Stomach (tissue), 9 donors: ENCODE results near the gene NFATC2. TPM values are rescaled to one million over a fixed set of nuclear protein-coding genes. Genes with fewer than 3 reads are reported as not detected.

Source experiments
- DNase-seq, 2 donors: peaks; one replicate each; pipeline versions ENCODE4 v3.0.0 to v3.0.0-alpha.2; 2013 to 2019
- H3K27ac ChIP-seq, 5 donors: fragments of 200-600 bp in 4 of 5; sonication (generic) in 4 of 5; one replicate each; pipeline ENCODE4 v1.5.1; 2013 to 2019; ENCODE audit warnings: mild to moderate bottlenecking in 1 of 5, moderate library complexity in 1 of 5
- H3K27me3 ChIP-seq, 3 donors: fragments of 200-600 bp; sonication (generic); one replicate each; pipeline ENCODE4 v1.5.1; 2017 to 2019; ENCODE audit warnings: mixed run types in 1 of 3
- H3K36me3 ChIP-seq, 4 donors: fragments of 200-600 bp; sonication (generic); 1 replicate in 3 of 4; 2 replicates in 1 of 4; pipeline ENCODE4 v1.5.1; 2016 to 2019
- H3K4me1 ChIP-seq, 4 donors: fragments of 200-600 bp; sonication (generic); one replicate each; pipeline ENCODE4 v1.5.1; 2016 to 2019
- H3K4me3 ChIP-seq, 4 donors: fragments of 200-600 bp; sonication (generic) in 3 of 4; one replicate each; pipeline ENCODE4 v1.5.1; 2016 to 2019; ENCODE audit warnings: mild to moderate bottlenecking in 1 of 4
- H3K9me3 ChIP-seq, 4 donors: fragments of 200-600 bp; sonication (generic); one replicate each; pipeline ENCODE4 v1.5.1; 2016 to 2019
- CTCF ChIP-seq, 7 experiments: fragments of 450-650 bp in 4 of 7; fragments of 200-600 bp in 3 of 7; sonication (generic) in 3 of 7; IDR thresholded peaks; one replicate each; pipeline ENCODE4 v1.5.1; 2016 to 2019; ENCODE audit warnings: antibody characterized with exemption in 7 of 7, control low read depth in 2 of 7, mild to moderate bottlenecking in 1 of 7
- EP300 ChIP-seq: sonication (generic); formaldehyde crosslinking; IDR thresholded peaks from one replicate; pipeline ENCODE4 v1.6.1; 2017; ENCODE audit warnings: antibody characterized with exemption
- POLR2A ChIP-seq, 4 donors: fragments of 450-650 bp; IDR thresholded peaks; one replicate each; pipeline ENCODE4 v1.6.1; 2016; ENCODE audit warnings: antibody characterized with exemption in 4 of 4, control low read depth in 2 of 4, mild to moderate bottlenecking in 1 of 4, moderate library complexity in 1 of 4
- POLR2AphosphoS5 ChIP-seq, 3 donors: sonication (generic); formaldehyde crosslinking; IDR thresholded peaks; one replicate each; pipeline ENCODE4 v1.6.1; 2016; ENCODE audit warnings: antibody characterized with exemption in 3 of 3
- WGBS, 5 donors: extraction: QIAGEN DNeasy Blood & Tissue Kit in 3 of 5; methylation state at CpG; one replicate each; pipeline versions ENCODE4 v1.1.5 to v1.1.7; 2013 to 2018; 5-methylcytosine and 5-hydroxymethylcytosine counted together
- intact Hi-C: fragments of 100-400 bp; cut with DNase I; formaldehyde crosslinking; loops from one replicate; pipeline ENCODE4 v1.15.1; 2023; ENCODE audit warnings: low total_unique reads
- polyA plus RNA-seq, 3 donors: library from polyadenylated mRNA; stranded (reverse); fragments of 200-250 nt; gene quantifications; one replicate each; pipeline ENCODE4 v1.2.3, GENCODE V29; 2013
- total RNA-seq, 5 donors: library from RNA; depleted of rRNA; stranded (reverse); fragments of >200 nt; gene quantifications; one replicate each; pipeline versions ENCODE4 v1.1.0 to v1.2.3, GENCODE V29; 2014 to 2016
- donor health status: healthy with polysubstance abuse.
- donor health status: Bipolar disorder and iron deficiency.
- donor health status: healthy.

NFATC2 gene
- total and polyA plus RNA-seq, 8 donors = 1.4 to 31.9 (median 8.6) TPM

DNA sequence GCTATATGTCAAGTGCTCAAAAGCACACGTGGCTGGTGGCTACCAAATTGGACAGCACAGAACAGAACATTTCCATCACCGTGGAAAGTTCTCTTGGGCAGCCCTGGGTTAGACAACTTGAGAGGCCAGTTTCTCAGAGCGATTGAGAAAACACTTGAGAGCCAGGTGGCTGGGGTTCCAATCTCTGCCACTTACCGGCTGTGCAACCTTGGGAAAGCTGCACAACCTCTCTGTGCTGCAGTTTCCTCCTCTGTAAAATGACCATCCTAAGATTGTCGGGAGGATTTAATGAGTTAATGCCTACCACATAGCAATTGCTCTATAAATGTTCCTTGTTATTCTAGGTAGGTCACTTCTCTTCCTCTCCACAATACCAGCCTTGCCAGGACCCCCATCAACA is 25.1 kb upstream of the NFATC2 start:
- Histone ChIP-seq H3K9me3 (no peaks in the 10 kb centered on the region), H3K4me1 (peaks cover 13 to 19% (median 16%) of the 10 kb centered on the region in 4 donors), H3K27me3 (peaks cover 0 to 25% (median 14%) of the 10 kb centered on the region in 3 donors), H3K27ac (no peak overlapping the region), H3K4me3 (no peak overlapping the region), H3K36me3 (no peaks in the 10 kb centered on the region)
- 87 to 90% (median 89%) methylated on average over 5 of the region's 5 CpGs for WGBS, 5 donors
- DNase-seq = no peak
- TF ChIP-seq POLR2AphosphoS5 (IDR thresholded peaks at IDR 0.05) (no peak), CTCF (IDR thresholded peaks at IDR 0.05) (no peak), POLR2A (IDR thresholded peaks at IDR 0.05) (no peak), EP300 (no peak)
- intact Hi-C loops = no loop called here

DNA sequence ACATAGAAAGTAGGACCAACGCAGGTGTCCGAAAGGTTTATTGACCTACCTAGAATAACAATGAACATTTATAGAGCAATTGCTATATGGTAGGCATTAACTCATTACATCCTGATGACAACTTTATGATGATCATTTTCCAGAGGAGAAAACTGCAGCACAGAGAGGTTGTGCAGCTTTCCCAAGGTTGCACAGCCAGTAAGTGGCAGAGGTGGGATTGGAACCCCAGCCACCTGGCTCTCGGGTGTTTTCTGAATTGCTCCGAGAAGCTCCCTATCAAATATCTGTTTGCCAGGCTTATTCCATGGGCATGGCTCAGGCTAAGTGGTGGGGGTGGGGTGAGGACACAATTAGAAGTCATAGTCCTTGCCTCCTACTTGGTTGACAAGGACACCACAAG is 24.1 kb upstream of the NFATC2 start:
- H3K4me3 ChIP-seq = no peak overlapping the region
- no peak overlapping the region for H3K27ac ChIP-seq
- H3K27me3 ChIP-seq = peaks cover 0 to 35% (median 21%) of the 10 kb centered on the region in 3 donors
- no peaks in the 10 kb centered on the region for H3K9me3 ChIP-seq
- intact Hi-C loops = no loop called here
- no peak for TF ChIP-seq POLR2AphosphoS5 (IDR thresholded peaks at IDR 0.05)
- WGBS, 5 donors = 81 to 93% (median 88%) methylated on average over 4 of the region's 4 CpGs
- H3K36me3 ChIP-seq = no peaks in the 10 kb centered on the region
- DNase-seq = no peak
- H3K4me1 ChIP-seq = peaks cover 20 to 30% (median 27%) of the 10 kb centered on the region in 4 donors

GRCh38 chr20:51565298-51566144 is 23.0 kb upstream of the NFATC2 start:
- H3K27ac ChIP-seq = peak overlapping the region in 2 of 5 donors; percentile 11 to 27
- peaks cover 30 to 40% (median 38%) of the 10 kb centered on the region in 4 donors for H3K4me1 ChIP-seq
- DNase-seq = no peak
- H3K9me3 ChIP-seq = no peaks in the 10 kb centered on the region
- intact Hi-C loops = no loop called here
- 61 to 74% (median 65%) methylated on average over 14 of the region's 14 CpGs for WGBS, 5 donors
- no peaks in the 10 kb centered on the region for H3K36me3 ChIP-seq
- H3K27me3 ChIP-seq = peaks cover 0 to 43% (median 24%) of the 10 kb centered on the region in 3 donors
- TF ChIP-seq CTCF (IDR thresholded peaks at IDR 0.05) (no peak), POLR2A (IDR thresholded peaks at IDR 0.05) (no peak), EP300 (no peak), POLR2AphosphoS5 (IDR thresholded peaks at IDR 0.05) (no peak)
- H3K4me3 ChIP-seq = no peak overlapping the region

- peaks cover 34 to 44% (median 40%) of the 10 kb centered on the region in 4 donors for H3K4me1 ChIP-seq
- peak overlapping the region in 4 of 5 donors; percentile 81 to 90 (median 87) for H3K27ac ChIP-seq
- H3K4me3 ChIP-seq = peak overlapping the region; percentile 44 to 60 (median 48)
- H3K36me3 ChIP-seq = no peaks in the 10 kb centered on the region
- intact Hi-C loops = no loop called here
- H3K9me3 ChIP-seq = no peaks in the 10 kb centered on the region
- 24 to 32% (median 29%) methylated on average over 13 to 15 of the region's 15 CpGs for WGBS, 5 donors
- no peak for TF ChIP-seq POLR2A (IDR thresholded peaks at IDR 0.05)
- no peak for TF ChIP-seq CTCF (IDR thresholded peaks at IDR 0.05)
- no peak for TF ChIP-seq POLR2AphosphoS5 (IDR thresholded peaks at IDR 0.05)
- TF ChIP-seq EP300 = no peak
- peaks cover 0 to 56% (median 24%) of the 10 kb centered on the region in 3 donors for H3K27me3 ChIP-seq
- DNase-seq = peak; percentile 37 to 91
Observed at GRCh38 chr20:51563486-51564332, 21.2 kb upstream of the NFATC2 start.
